MM.1S (cell line): ENCODE data around the gene JPH4.

Experiments used
- DNase-seq: peaks from one replicate; pipeline ENCODE4 v3.0.0-alpha.2; 2015
- H2AFZ ChIP-seq: fragments of 300-600 bp; sonication (generic); 2 replicates; pipeline ENCODE4 v1.6.0; 2016; ENCODE audit warnings: antibody characterized with exemption, low read length
- H3F3A ChIP-seq: fragments of 300-600 bp; sonication (generic); 2 replicates; pipeline ENCODE4 v1.6.1; 2016; ENCODE audit warnings: mild to moderate bottlenecking, antibody characterized with exemption, low read length, moderate library complexity, mixed read lengths; ENCODE audit not compliant: insufficient read depth
- H3K27ac ChIP-seq: fragments of 300-600 bp; sonication (generic); 2 replicates; pipeline ENCODE4 v1.5.1; 2016; ENCODE audit warnings: mild to moderate bottlenecking, low read length
- H3K27me3 ChIP-seq: fragments of 300-600 bp; sonication (generic); replicated peaks from 2 replicates; pipeline ENCODE4 v1.6.0; 2016; ENCODE audit warnings: low read length; ENCODE audit not compliant: insufficient read depth
- H3K36me3 ChIP-seq: fragments of 300-600 bp; sonication (generic); replicated peaks from 2 replicates; pipeline ENCODE4 v1.6.1; 2016; ENCODE audit warnings: mild to moderate bottlenecking, low read length, mixed read lengths; ENCODE audit not compliant: insufficient read depth
- H3K4me1 ChIP-seq: fragments of 300-600 bp; sonication (generic); 2 replicates; pipeline ENCODE4 v1.6.1; 2016; ENCODE audit warnings: low read length, mixed read lengths
- H3K4me2 ChIP-seq: fragments of 300-600 bp; sonication (generic); 2 replicates; pipeline ENCODE4 v1.6.0; 2016; ENCODE audit warnings: low read depth, low read length
- H3K4me3 ChIP-seq: fragments of 300-600 bp; sonication (generic); 2 replicates; pipeline ENCODE4 v1.5.1; 2016; ENCODE audit warnings: low read length, mixed read lengths
- H3K79me2 ChIP-seq: fragments of 300-600 bp; sonication (generic); 2 replicates; pipeline ENCODE4 v1.6.1; 2016; ENCODE audit warnings: mixed run types, low read length, mixed read lengths
- H3K9ac ChIP-seq: fragments of 300-600 bp; sonication (generic); 2 replicates; pipeline ENCODE4 v1.6.1; 2016; ENCODE audit warnings: low read length, mixed read lengths
- H3K9me2 ChIP-seq: fragments of 300-600 bp; sonication (generic); replicated peaks from 2 replicates; pipeline ENCODE4 v1.6.1; 2016; ENCODE audit warnings: mild to moderate bottlenecking, low read length, mixed read lengths; ENCODE audit not compliant: insufficient read depth
- H3K9me3 ChIP-seq: fragments of 300-600 bp; sonication (generic); replicated peaks from 2 replicates; pipeline ENCODE4 v1.6.1; 2016; ENCODE audit warnings: mild to moderate bottlenecking, low read length, mixed read lengths; ENCODE audit not compliant: insufficient read depth
- H4K20me1 ChIP-seq: fragments of 300-600 bp; sonication (generic); 2 replicates; pipeline ENCODE4 v1.6.1; 2016; ENCODE audit warnings: mild to moderate bottlenecking, low read length, moderate library complexity, mixed read lengths; ENCODE audit not compliant: insufficient read depth
- CTCF ChIP-seq: fragments of 300-600 bp; sonication (generic); IDR thresholded peaks from 2 replicates; pipeline ENCODE4 v1.5.1; 2016; ENCODE audit warnings: antibody characterized with exemption, low read length, mixed read lengths
- EZH2 ChIP-seq: fragments of 300-600 bp; sonication (generic); optimal IDR thresholded peaks from 2 replicates; pipeline ENCODE3; 2017; ENCODE audit warnings: low read depth, mild to moderate bottlenecking, antibody characterized with exemption, low read length, mixed read lengths
- EZH2phosphoT487 ChIP-seq: fragments of 300-600 bp; sonication (generic); IDR thresholded peaks from 2 replicates; pipeline ENCODE4 v1.6.1; 2018; ENCODE audit warnings: antibody characterized with exemption, low read length

JPH4 gene

GRCh38 chr14:23624830-23625404 lies 46.3 kb upstream of the JPH4 start:
- no peak overlapping the region for H3K4me2 ChIP-seq
- no peak overlapping the region for H3K4me3 ChIP-seq
- no peak overlapping the region for H3K9ac ChIP-seq
- H3K27me3 ChIP-seq = no peaks in the 10 kb centered on the region
- H3K9me3 ChIP-seq = no peaks in the 10 kb centered on the region
- no peaks in the 10 kb centered on the region for H3K36me3 ChIP-seq
- no peaks in the 10 kb centered on the region for H3F3A ChIP-seq
- H3K79me2 ChIP-seq = no peaks in the 10 kb centered on the region
- no peaks in the 10 kb centered on the region for H4K20me1 ChIP-seq
- H3K4me1 ChIP-seq = no peaks in the 10 kb centered on the region
- H2AFZ ChIP-seq = no peak overlapping the region
- no peak for DNase-seq
- TF ChIP-seq CTCF = no peak
- TF ChIP-seq EZH2 = no peak
- TF ChIP-seq EZH2phosphoT487 = no peak
- no peak overlapping the region for H3K27ac ChIP-seq
- no peaks in the 10 kb centered on the region for H3K9me2 ChIP-seq

- no peak for TF ChIP-seq EZH2phosphoT487
- Histone ChIP-seq H3K27ac (no peak overlapping the region), H3K27me3 (no peaks in the 10 kb centered on the region), H3K4me1 (no peaks in the 10 kb centered on the region), H3K36me3 (no peaks in the 10 kb centered on the region), H4K20me1 (no peaks in the 10 kb centered on the region), H3K4me2 (no peak overlapping the region), H3F3A (no peaks in the 10 kb centered on the region), H3K9ac (no peak overlapping the region), H3K4me3 (no peak overlapping the region), H2AFZ (no peak overlapping the region), H3K9me3 (no peaks in the 10 kb centered on the region), H3K9me2 (no peaks in the 10 kb centered on the region), H3K79me2 (no peaks in the 10 kb centered on the region)
- no peak for DNase-seq
Observed at GRCh38 chr14:23623962-23624361, 45.4 kb upstream of the JPH4 start.

- Histone ChIP-seq H3K4me3 (no peak overlapping the region), H3K36me3 (no peaks in the 10 kb centered on the region), H3K4me1 (no peaks in the 10 kb centered on the region), H4K20me1 (no peaks in the 10 kb centered on the region), H3K9me3 (no peaks in the 10 kb centered on the region), H3F3A (no peaks in the 10 kb centered on the region), H3K4me2 (no peak overlapping the region), H2AFZ (no peak overlapping the region), H3K79me2 (no peaks in the 10 kb centered on the region), H3K9ac (no peak overlapping the region), H3K9me2 (no peaks in the 10 kb centered on the region), H3K27ac (no peak overlapping the region), H3K27me3 (no peaks in the 10 kb centered on the region)
- TF ChIP-seq EZH2phosphoT487 (no peak), CTCF (no peak), EZH2 (no peak)
- no peak for DNase-seq
Observed at GRCh38 chr14:23622990-23623389, 44.4 kb upstream of the JPH4 start.

GRCh38 chr14:23621932-23622730 lies 43.5 kb upstream of the JPH4 start:
- DNase-seq = no peak
- Histone ChIP-seq H3K27me3 (no peaks in the 10 kb centered on the region), H3K4me3 (no peak overlapping the region), H3K79me2 (no peaks in the 10 kb centered on the region), H3F3A (no peaks in the 10 kb centered on the region), H3K36me3 (no peaks in the 10 kb centered on the region), H3K4me1 (no peaks in the 10 kb centered on the region), H3K9me3 (no peaks in the 10 kb centered on the region), H3K9ac (no peak overlapping the region), H4K20me1 (no peaks in the 10 kb centered on the region), H3K4me2 (no peak overlapping the region), H3K9me2 (no peaks in the 10 kb centered on the region), H3K27ac (no peak overlapping the region), H2AFZ (no peak overlapping the region)
- TF ChIP-seq EZH2 = no peak
- no peak for TF ChIP-seq EZH2phosphoT487
- TF ChIP-seq CTCF = no peak
